ENCODE data around the gene TMEM179. TPM values are rescaled to one million over a fixed set of nuclear protein-coding genes. Genes with fewer than 3 reads are reported as not detected.

TMEM179 gene
- total and polyA plus RNA-seq, 2 of the 13 experiments (the other 11 are each of a cell fraction or from before 2014, with no cell fraction given) = not detected

GRCh38 chr14:104604458-104605449 is at the start of gene TMEM179 (continued):
- TF ChIP-seq MTF2 (CRISPR knock-in tag; IDR thresholded peaks at IDR 0.05; ENCODE audit: borderline replicate concordance) (no peak), ZNF124 (CRISPR knock-in tag; IDR thresholded peaks at IDR 0.05) (no peak), ZNF121 (CRISPR knock-in tag; IDR thresholded peaks at IDR 0.05) (0 out of 2 replicates have a peak, but pooled peaks have one; percentile 11), E2F5 (CRISPR knock-in tag; conservative IDR thresholded peaks at IDR 0.05) (peak; percentile 87), NFAT5 (CRISPR knock-in tag; IDR thresholded peaks at IDR 0.05) (peak; percentile 85; the same call in 1 of the 2 replicates), ATF7-NPFF (CRISPR knock-in tag; IDR thresholded peaks at IDR 0.05; ENCODE audit: low read depth) (peak; percentile 79; the same call in 1 of the 2 replicates), ZGPAT (CRISPR knock-in tag; IDR thresholded peaks at IDR 0.05) (no peak), ATM (IDR thresholded peaks at IDR 0.05; ENCODE audit: borderline replicate concordance) (no peak), THAP7 (CRISPR knock-in tag; IDR thresholded peaks at IDR 0.05) (no peak), ZSCAN5A (CRISPR knock-in tag; IDR thresholded peaks at IDR 0.05; ENCODE audit: borderline replicate concordance) (no peak), KLF16 (CRISPR knock-in tag; IDR thresholded peaks at IDR 0.05) (no peak), ARHGAP35 (CRISPR knock-in tag; IDR thresholded peaks at IDR 0.05; ENCODE audit: borderline replicate concordance) (no peak), ZNF282 (IDR thresholded peaks at IDR 0.05; ENCODE audit: partially characterized antibody) (no peak), TRIM24 (CRISPR knock-in tag; IDR thresholded peaks at IDR 0.05) (no peak), ZNF12 (CRISPR knock-in tag; IDR thresholded peaks at IDR 0.05) (no peak), ZNF225 (CRISPR knock-in tag; IDR thresholded peaks at IDR 0.05) (no peak), RAD21 (CRISPR knock-in tag; IDR thresholded peaks at IDR 0.05) (0 out of 2 replicates have a peak, but pooled peaks have one; percentile 20), ZMAT3 (CRISPR knock-in tag; conservative IDR thresholded peaks at IDR 0.05) (0 out of 2 replicates have a peak, but pooled peaks have one; percentile 67), RELA (CRISPR knock-in tag; IDR thresholded peaks at IDR 0.05) (no peak)

All from HepG2 (cell line).